Erythroblast (primary cell): ENCODE data around the gene CHRM3.

ENCODE experiments used
- GATA1 ChIP-seq: IDR thresholded peaks from 2 replicates; pipeline ENCODE4 v1.6.1; 2011; ENCODE audit warnings: low read depth, mild to moderate bottlenecking, control low read depth, low read length, moderate library complexity
- POLR2A ChIP-seq: IDR thresholded peaks from 2 replicates; pipeline ENCODE4 v1.6.1; 2011; ENCODE audit warnings: mild to moderate bottlenecking, low read length

DNA sequence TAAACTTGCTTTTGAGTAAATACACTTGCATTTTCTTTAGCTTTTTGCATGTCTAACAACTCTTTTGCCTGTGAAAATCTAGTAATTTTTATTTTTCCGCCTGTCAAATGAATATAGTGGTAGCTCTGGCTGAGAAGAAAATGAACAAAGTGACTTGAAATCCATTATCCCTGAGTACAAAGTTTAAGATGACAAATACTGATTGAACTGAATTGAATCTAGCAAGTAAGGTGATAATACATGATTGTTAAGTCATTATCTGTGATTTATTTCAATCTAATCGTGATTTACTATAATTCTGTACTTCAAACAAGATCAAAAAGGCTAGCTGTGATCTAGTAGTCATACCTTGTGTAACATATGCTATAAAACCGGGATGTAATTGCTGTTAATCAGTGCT, 42.8 kb downstream of the CHRM3 start:
- TF ChIP-seq POLR2A, result no peak
- no peak for TF ChIP-seq GATA1
